Kidney epithelial cell (primary cell): ENCODE results near the gene CISH. TPM values are rescaled to one million over a fixed set of nuclear protein-coding genes. Genes with fewer than 3 reads are reported as not detected.

Source experiments
- DNase-seq: peaks from one replicate; pipeline ENCODE4 v3.0.0-alpha.2; 2010; ENCODE audit warnings: low read depth
- H3K27me3 ChIP-seq: 2 replicates; pipeline ENCODE4 v1.6.0; 2011; ENCODE audit warnings: low read length; ENCODE audit not compliant: control insufficient read depth, insufficient read depth
- H3K36me3 ChIP-seq: 2 replicates; pipeline ENCODE4 v1.5.1; 2011; ENCODE audit warnings: low read length; ENCODE audit not compliant: control insufficient read depth, insufficient read depth
- H3K4me3 ChIP-seq: 2 replicates; pipeline ENCODE4 v1.5.1; 2011; ENCODE audit warnings: low read depth, mild to moderate bottlenecking, control low read depth, low read length
- total RNA-seq: library from RNA; depleted of rRNA; stranded (reverse); fragments of >200 nt; gene quantifications from 2 replicates; pipeline ENCODE4 v1.2.3, GENCODE V29; 2015
- TF ChIP-seq, protein P1 (sequence below): IDR thresholded peaks from 2 replicates; pipeline ENCODE4 v1.5.1; 2011; ENCODE audit warnings: mild to moderate bottlenecking, moderate library complexity, low read length, control low read depth, inconsistent platforms; ENCODE audit not compliant: insufficient read depth, poor library complexity, severe bottlenecking

Gene CISH
- total RNA-seq, 1 donor from 2014 or later = 4.8 TPM

DNA sequence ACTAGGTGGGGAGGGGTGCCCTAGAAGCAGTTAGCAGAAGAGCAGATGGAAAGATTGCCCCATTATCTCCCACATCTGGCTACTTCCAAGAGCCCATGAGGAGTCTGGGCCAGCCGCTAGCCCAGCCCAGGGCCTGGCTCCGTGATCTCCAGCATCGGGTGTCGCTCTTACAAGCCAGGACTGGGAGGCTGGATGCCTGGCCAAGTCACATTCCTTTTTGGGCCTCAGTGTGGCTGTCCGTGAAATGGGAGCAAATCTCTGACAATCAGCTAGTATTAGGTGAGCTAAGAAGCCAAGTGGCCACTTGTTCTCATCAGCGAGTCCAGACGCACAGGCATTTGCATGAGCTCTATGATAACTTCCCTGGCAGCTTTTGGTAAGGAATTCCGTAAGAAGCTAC, 39.9 kb upstream of the CISH start:
- TF ChIP-seq, protein P1, sequence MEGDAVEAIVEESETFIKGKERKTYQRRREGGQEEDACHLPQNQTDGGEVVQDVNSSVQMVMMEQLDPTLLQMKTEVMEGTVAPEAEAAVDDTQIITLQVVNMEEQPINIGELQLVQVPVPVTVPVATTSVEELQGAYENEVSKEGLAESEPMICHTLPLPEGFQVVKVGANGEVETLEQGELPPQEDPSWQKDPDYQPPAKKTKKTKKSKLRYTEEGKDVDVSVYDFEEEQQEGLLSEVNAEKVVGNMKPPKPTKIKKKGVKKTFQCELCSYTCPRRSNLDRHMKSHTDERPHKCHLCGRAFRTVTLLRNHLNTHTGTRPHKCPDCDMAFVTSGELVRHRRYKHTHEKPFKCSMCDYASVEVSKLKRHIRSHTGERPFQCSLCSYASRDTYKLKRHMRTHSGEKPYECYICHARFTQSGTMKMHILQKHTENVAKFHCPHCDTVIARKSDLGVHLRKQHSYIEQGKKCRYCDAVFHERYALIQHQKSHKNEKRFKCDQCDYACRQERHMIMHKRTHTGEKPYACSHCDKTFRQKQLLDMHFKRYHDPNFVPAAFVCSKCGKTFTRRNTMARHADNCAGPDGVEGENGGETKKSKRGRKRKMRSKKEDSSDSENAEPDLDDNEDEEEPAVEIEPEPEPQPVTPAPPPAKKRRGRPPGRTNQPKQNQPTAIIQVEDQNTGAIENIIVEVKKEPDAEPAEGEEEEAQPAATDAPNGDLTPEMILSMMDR = no peak
- no peak for DNase-seq
- Histone ChIP-seq H3K36me3 (no peaks in the 10 kb centered on the region), H3K4me3 (no peak overlapping the region), H3K27me3 (no peaks in the 10 kb centered on the region)

DNA sequence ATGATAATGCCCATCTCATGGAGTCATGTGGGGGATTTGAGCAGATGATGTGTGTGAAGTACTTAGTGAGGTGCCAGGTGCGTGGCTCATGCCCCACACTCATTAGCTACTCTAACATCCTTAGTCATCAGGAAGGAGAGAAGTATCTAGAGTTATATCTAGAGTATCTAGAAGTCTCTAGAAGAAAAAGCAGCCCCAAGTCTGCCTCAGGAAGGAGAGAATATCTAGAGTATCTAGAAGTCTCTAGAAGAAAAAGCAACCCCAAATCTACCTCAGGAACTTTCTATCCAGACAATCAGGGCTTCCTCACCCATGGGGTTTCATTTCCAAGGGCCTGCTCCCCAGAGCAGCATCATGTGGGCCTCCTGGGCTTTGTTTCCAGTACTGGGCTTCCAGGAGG, 38.4 kb upstream of the CISH start:
- no peak overlapping the region for H3K4me3 ChIP-seq
- DNase-seq = no peak
- H3K27me3 ChIP-seq = no peaks in the 10 kb centered on the region
- no peaks in the 10 kb centered on the region for H3K36me3 ChIP-seq
- TF ChIP-seq, protein P1 = no peak

DNA sequence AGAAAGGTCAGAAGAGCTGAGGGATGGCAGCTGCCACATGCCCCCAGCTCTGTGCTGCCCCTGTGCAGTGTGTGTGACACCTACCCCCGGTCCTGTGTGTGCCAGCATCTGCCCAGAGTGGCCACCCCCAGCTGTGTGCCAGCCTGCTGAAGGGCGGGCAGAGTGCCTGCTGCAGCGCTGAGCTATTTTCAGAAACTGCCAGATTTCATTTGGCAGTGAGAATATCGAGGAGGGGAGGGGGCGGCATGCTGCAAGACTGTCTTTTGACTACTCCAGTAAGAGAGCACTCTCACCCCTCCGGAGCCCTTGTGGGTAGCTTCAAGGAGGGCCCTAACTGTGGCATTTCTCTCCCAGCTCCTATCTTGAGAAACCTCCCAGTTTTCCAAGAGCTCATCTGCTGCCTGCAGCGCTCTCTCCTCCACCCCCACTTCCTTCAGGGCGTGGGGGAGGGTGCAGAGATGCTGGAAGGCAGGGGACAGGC, 37.9 kb upstream of the CISH start:
- no peaks in the 10 kb centered on the region for H3K36me3 ChIP-seq
- TF ChIP-seq, protein P1 = no peak

GRCh38 chr3:50648944-50649343, 37.4 kb upstream of the CISH start:
- TF ChIP-seq, protein P1 = no peak
- no peak for DNase-seq
- no peaks in the 10 kb centered on the region for H3K27me3 ChIP-seq
- H3K36me3 ChIP-seq = no peaks in the 10 kb centered on the region
- H3K4me3 ChIP-seq = no peak overlapping the region

More for the DNA sequence above, 37.9 kb upstream of the CISH start:
- no peak overlapping the region for H3K4me3 ChIP-seq
- no peak for DNase-seq
- no peaks in the 10 kb centered on the region for H3K27me3 ChIP-seq

DNA sequence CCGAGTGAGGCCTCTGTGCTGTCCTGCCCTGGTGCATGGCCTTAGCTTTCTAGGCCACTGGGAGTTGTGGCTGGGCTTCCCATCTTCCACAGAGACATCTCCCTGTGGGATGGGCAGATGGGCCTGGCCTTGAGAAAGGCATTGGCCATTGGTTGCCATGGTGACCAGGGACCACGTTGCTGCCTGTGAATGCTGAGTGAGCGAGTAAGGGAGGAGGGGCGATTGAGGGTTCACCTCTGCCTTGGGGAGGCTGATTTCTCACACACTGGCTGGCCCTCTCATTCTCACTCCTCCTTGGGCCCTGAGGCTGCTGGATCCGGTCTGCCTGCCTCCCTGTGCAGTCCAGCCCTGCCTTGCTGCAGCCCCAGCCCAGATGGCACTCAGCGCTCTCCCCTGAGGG, 36.7 kb upstream of the CISH start:
- no peak for DNase-seq
- no peaks in the 10 kb centered on the region for H3K27me3 ChIP-seq
- TF ChIP-seq, protein P1 = no peak
- H3K36me3 ChIP-seq = no peaks in the 10 kb centered on the region
- H3K4me3 ChIP-seq = no peak overlapping the region

GRCh38 chr3:50645378-50645777, 33.8 kb upstream of the CISH start:
- Histone ChIP-seq H3K36me3 (no peaks in the 10 kb centered on the region), H3K4me3 (no peak overlapping the region), H3K27me3 (no peaks in the 10 kb centered on the region)
- no peak for DNase-seq
- TF ChIP-seq, protein P1 = no peak
